Activated B cell treated with CpG ODN at 0.5 μM for 24 hours (primary cell): ENCODE data around the gene SEMA3C. TPM values are rescaled to one million over a fixed set of nuclear protein-coding genes. Genes with fewer than 3 reads are reported as not detected.

Experiments
- ATAC-seq: fragments of 200-7000 bp; cut with Tn5 transposase; one replicate; pipeline ENCODE4 v1.10.0; 2021; ENCODE audit warnings: low read depth, mild to moderate bottlenecking, moderate library complexity
- CTCF ChIA-PET: fragments of 350-600 bp; sonication (Branson Sonifier 250); formaldehyde crosslinking; loops from one replicate; lab custom pipeline; 2021; ENCODE audit warnings: antibody characterized with exemption; lab: Charles Lee
- POLR2A ChIA-PET: fragments of 350-600 bp; sonication (Branson Sonifier 250); formaldehyde crosslinking; loops from one replicate; lab custom pipeline; 2021; ENCODE audit warnings: antibody characterized with exemption; lab: Charles Lee
- DNase-seq: peaks from one replicate; pipeline ENCODE4 v3.0.0; 2022
- H3K27ac Mint-ChIP-seq: one replicate; pipeline ENCODE4 v1.8.0; 2020; ENCODE audit warnings: mixed read lengths
- H3K27me3 Mint-ChIP-seq: one replicate; pipeline ENCODE4 v1.8.0; 2021; ENCODE audit warnings: mixed read lengths
- H3K36me3 Mint-ChIP-seq: one replicate; pipeline ENCODE4 v1.8.0; 2021; ENCODE audit warnings: low read depth, mixed read lengths
- H3K4me1 Mint-ChIP-seq: one replicate; pipeline ENCODE4 v1.8.0; 2021; ENCODE audit warnings: mixed read lengths
- H3K4me3 Mint-ChIP-seq: one replicate; pipeline ENCODE4 v1.8.0; 2020; ENCODE audit warnings: mild to moderate bottlenecking, mixed read lengths
- H3K9me3 Mint-ChIP-seq: one replicate; pipeline ENCODE4 v1.8.0; 2020; ENCODE audit warnings: mixed read lengths
- intact Hi-C: fragments of 100-400 bp; cut with micrococcal nuclease; formaldehyde crosslinking; loops from one replicate; pipeline ENCODE4 v1.15.1; 2024
- total RNA-seq: library from RNA; stranded (reverse); gene quantifications from 2 replicates; pipeline ENCODE4 v1.2.3, GENCODE V29; 2022
- TF ChIP-seq, protein P1 (sequence below): fragments of 200-600 bp; IDR thresholded peaks from one replicate; pipeline ENCODE4 v1.8.0; 2022; ENCODE audit warnings: antibody characterized with exemption, mild to moderate bottlenecking

The SEMA3C gene
- total RNA-seq, 1 donor from 2014 or later = not detected

DNA sequence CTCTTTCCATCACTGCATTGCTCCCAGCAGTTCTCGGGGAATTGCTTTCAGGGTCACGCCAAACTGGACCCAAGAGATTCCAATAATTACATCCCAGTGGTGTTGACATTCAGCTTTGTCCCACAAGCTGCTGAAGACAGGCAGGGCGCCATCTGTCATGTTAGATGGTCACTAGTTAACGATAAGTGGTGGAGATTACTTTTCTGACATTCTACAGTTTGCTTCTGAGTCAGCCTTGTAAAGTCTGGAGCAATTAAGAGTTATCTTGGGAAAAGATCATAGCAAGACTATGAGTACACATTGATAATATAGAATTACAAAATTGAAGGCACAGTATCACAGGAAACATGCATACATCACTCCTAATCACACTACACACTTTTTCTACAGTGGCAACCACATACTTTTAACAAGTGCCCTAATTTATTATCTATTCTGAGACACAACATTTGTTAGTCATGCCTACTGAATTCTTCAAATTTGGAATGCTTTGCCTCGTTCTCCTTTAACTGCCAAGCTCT, 41.9 kb downstream of the SEMA3C start:
- H3K4me1 Mint-ChIP-seq = no peaks in the 10 kb centered on the region
- no peaks in the 10 kb centered on the region for H3K27me3 Mint-ChIP-seq
- ATAC-seq = no peak
- H3K27ac Mint-ChIP-seq = no peak overlapping the region
- no peak overlapping the region for H3K4me3 Mint-ChIP-seq
- ChIA-PET POLR2A (no interaction called here), CTCF (no interaction called here)
- H3K9me3 Mint-ChIP-seq = peaks cover 3% of the 10 kb centered on the region
- H3K36me3 Mint-ChIP-seq = no peaks in the 10 kb centered on the region
- intact Hi-C loops = no loop called here
- no peak for DNase-seq
- TF ChIP-seq, protein P1, sequence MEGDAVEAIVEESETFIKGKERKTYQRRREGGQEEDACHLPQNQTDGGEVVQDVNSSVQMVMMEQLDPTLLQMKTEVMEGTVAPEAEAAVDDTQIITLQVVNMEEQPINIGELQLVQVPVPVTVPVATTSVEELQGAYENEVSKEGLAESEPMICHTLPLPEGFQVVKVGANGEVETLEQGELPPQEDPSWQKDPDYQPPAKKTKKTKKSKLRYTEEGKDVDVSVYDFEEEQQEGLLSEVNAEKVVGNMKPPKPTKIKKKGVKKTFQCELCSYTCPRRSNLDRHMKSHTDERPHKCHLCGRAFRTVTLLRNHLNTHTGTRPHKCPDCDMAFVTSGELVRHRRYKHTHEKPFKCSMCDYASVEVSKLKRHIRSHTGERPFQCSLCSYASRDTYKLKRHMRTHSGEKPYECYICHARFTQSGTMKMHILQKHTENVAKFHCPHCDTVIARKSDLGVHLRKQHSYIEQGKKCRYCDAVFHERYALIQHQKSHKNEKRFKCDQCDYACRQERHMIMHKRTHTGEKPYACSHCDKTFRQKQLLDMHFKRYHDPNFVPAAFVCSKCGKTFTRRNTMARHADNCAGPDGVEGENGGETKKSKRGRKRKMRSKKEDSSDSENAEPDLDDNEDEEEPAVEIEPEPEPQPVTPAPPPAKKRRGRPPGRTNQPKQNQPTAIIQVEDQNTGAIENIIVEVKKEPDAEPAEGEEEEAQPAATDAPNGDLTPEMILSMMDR = no peak

DNA sequence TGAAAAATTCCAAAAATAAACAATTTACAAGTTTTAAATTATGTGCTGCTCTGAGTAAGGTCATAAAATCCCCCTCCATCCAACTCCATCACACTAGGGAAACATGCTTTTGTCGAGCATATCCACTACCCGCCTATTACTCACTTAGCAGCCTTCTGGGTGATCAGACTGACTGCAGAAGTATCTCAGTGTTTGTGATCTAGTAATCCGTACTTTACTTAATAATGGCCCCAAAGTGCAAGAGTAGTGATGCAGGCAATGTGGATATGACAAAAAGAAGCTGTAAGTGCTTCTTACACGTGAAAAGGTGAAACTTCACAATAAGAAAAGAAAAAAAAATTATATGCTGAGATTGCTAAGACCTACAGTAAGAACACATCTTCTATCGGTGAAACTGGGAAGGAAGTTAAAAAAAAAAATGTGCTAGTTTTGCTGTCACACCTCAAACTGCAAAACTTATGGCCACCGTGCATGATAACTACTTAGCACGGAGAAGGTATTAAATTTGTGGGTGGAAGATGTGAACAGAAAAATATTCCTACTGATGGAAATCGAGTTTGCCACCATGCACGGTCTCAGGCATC, 43.2 kb downstream of the SEMA3C start:
- Mint-ChIP-seq H3K27me3 (no peaks in the 10 kb centered on the region), H3K27ac (no peak overlapping the region), H3K4me1 (no peaks in the 10 kb centered on the region), H3K9me3 (peaks cover 3% of the 10 kb centered on the region), H3K4me3 (no peak overlapping the region), H3K36me3 (no peaks in the 10 kb centered on the region)
- ChIA-PET CTCF (no interaction called here), POLR2A (no interaction called here)
- DNase-seq (no peak), ATAC-seq (no peak)
- TF ChIP-seq, protein P1 = no peak
- intact Hi-C loops = no loop called here

DNA sequence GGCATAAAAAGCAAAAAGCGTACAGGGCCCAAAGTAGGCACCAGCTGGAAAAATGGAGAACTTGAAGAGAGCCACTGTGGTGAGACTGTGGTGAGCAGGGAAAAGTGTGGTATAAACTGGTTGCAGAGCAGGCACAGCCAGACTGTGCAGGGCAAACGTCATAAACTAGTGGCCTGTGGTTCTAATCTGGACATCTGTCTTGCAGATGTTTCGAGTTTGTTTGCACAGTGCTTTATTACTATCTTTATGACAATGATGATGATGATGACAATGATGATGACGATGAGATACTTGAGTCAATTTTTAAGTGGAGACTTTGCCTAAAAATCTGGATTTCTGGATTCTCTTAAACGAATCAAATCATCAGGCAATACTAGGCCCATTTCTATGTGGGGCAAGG, 45.7 kb downstream of the SEMA3C start:
- Mint-ChIP-seq H3K4me1 (no peaks in the 10 kb centered on the region), H3K27ac (no peak overlapping the region), H3K36me3 (no peaks in the 10 kb centered on the region), H3K4me3 (no peak overlapping the region), H3K9me3 (peaks cover 3% of the 10 kb centered on the region), H3K27me3 (no peaks in the 10 kb centered on the region)
- POLR2A ChIA-PET = interaction anchor here (0.6 kb wide), 1 partner anchor 235 kb away, joined by 3 read pairs; no protein-coding TSS in a partner anchor
- ATAC-seq (no peak), DNase-seq (no peak)
- TF ChIP-seq, protein P1 = no peak
- CTCF ChIA-PET = no interaction called here
- intact Hi-C loops = no loop called here

DNA sequence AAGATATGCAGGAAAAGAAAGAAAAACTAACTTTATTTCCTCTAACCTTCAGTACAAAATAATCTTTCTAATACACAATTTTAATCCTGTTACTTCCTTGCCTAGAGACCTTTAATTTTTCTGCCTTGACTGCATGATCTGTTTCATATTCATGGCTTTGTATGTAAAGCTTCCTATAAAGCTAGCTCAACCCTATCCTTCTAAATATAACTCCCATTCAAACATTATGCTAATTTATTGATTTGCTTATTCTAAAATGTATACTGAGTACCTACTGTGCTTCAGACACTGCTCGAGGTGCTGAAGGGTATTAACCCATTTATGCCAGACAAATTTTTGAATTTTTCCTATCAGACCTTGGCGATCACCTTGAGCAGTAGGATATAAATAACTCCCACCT, 47.6 kb downstream of the SEMA3C start:
- Mint-ChIP-seq H3K9me3 (peaks cover 3% of the 10 kb centered on the region), H3K36me3 (no peaks in the 10 kb centered on the region), H3K4me1 (no peaks in the 10 kb centered on the region), H3K27me3 (no peaks in the 10 kb centered on the region), H3K27ac (no peak overlapping the region), H3K4me3 (no peak overlapping the region)
- TF ChIP-seq, protein P1 = no peak
- intact Hi-C loops = no loop called here
- POLR2A ChIA-PET = no interaction called here
- no peak for DNase-seq
- ATAC-seq = no peak
- CTCF ChIA-PET = no interaction called here

DNA sequence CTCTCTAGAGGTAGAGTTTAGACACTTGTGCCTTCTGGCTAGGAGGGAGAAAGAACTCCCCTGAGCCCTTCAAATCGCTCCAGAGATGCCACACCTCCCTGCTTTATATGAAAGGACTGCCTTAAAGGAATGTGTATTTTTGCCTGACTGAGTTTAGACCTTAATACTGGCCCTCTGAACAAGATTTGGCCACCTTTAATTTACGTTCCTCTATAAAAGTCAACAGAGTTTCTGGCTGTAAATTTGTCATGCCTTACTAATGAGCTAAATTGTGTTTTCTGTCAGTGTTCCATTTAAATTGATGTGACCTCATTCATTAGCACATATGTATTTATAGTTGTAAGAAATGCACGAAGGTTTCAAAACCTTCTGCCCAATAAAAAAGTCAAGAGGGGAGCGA, 48.0 kb downstream of the SEMA3C start:
- no peaks in the 10 kb centered on the region for H3K4me1 Mint-ChIP-seq
- CTCF ChIA-PET = no interaction called here
- intact Hi-C loops = no loop called here

More for the DNA sequence above, 48.0 kb downstream of the SEMA3C start:
- no peaks in the 10 kb centered on the region for H3K36me3 Mint-ChIP-seq
- POLR2A ChIA-PET = no interaction called here
- no peak overlapping the region for H3K4me3 Mint-ChIP-seq
- H3K27me3 Mint-ChIP-seq = no peaks in the 10 kb centered on the region
- peaks cover 3% of the 10 kb centered on the region for H3K9me3 Mint-ChIP-seq
- DNase-seq (no peak), ATAC-seq (no peak)
- TF ChIP-seq, protein P1 = no peak
- no peak overlapping the region for H3K27ac Mint-ChIP-seq
